ENCODE data around the gene ZMIZ2. TPM values are rescaled to one million over a fixed set of nuclear protein-coding genes. Genes with fewer than 3 reads are reported as not detected.

Gene ZMIZ2
- total and polyA plus RNA-seq, 9 of the 15 experiments (the other 6 are each of a cell fraction or from before 2014, with no cell fraction given): 0.13 to 40.3 (median 4.9) TPM

- TF ChIP-seq GATAD2B (IDR thresholded peaks at IDR 0.05; ENCODE audit: borderline replicate concordance) (peak; percentile 42; the same call in 1 of the 2 replicates), SRF (CRISPR knock-in tag; IDR thresholded peaks at IDR 0.05) (no peak), ZFX (CRISPR knock-in tag; IDR thresholded peaks at IDR 0.05) (peak; percentile 87; the same call in 1 of the 2 replicates), NCOR1 (IDR thresholded peaks at IDR 0.05) (peak; percentile 59; the same call in 1 of the 2 replicates), SMARCE1 (IDR thresholded peaks at IDR 0.05) (no peak), XRCC3 (IDR thresholded peaks at IDR 0.05) (no peak), ZNF134 (CRISPR knock-in tag; conservative IDR thresholded peaks at IDR 0.05) (no peak; the same call in 1 of the 2 replicates), ILK (tag; IDR thresholded peaks at IDR 0.05; ENCODE audit: borderline replicate concordance, low read depth) (no peak), FUS (optimal IDR thresholded peaks at IDR 0.05; ENCODE audit: low read depth, low read length) (peak; percentile 96), BHLHE40 (IDR thresholded peaks at IDR 0.05; ENCODE audit: low read length) (peak; percentile 97), SREBF1 (IDR thresholded peaks at IDR 0.05; ENCODE audit: borderline replicate concordance, low read depth, low read length) (peak; percentile 96), ZBTB1 (CRISPR knock-in tag; IDR thresholded peaks at IDR 0.05; ENCODE audit: borderline replicate concordance, low read depth) (peak; percentile 91), ZNF143 (CRISPR knock-in tag; IDR thresholded peaks at IDR 0.05) (peak; percentile 58; the same call in 1 of the 2 replicates), PRPF4 (IDR thresholded peaks at IDR 0.05; ENCODE audit: insufficient read depth, low read depth, low read length, poor library complexity, severe bottlenecking) (peak; percentile 97), ZBTB8A (IDR thresholded peaks at IDR 0.05; ENCODE audit: partially characterized antibody) (no peak), ZNF23 (CRISPR knock-in tag; IDR thresholded peaks at IDR 0.05) (no peak), NR2F6 (CRISPR knock-in tag; IDR thresholded peaks at IDR 0.05) (no peak), MAFG (tag; conservative IDR thresholded peaks at IDR 0.05) (no peak), RNF219 (CRISPR knock-in tag; IDR thresholded peaks at IDR 0.05) (0 out of 2 replicates have a peak, but pooled peaks have one; percentile 21), ZNF589 (CRISPR knock-in tag; IDR thresholded peaks at IDR 0.05; ENCODE audit: low read depth) (peak; percentile 39; the same call in 1 of the 2 replicates), CHAMP1 (IDR thresholded peaks at IDR 0.05) (no peak), IFI16 (CRISPR knock-in tag; IDR thresholded peaks at IDR 0.05) (no peak), NR0B1 (IDR thresholded peaks at IDR 0.05; ENCODE audit: partially characterized antibody) (no peak)
These were observed 48.1 kb downstream of the ZMIZ2 start, which contains the start of gene PPIA (continued) for GRCh38 chr7:44796504-44797328.
